Progenitor cell of endocrine pancreas (in vitro differentiated cells): ENCODE data around the gene CBFA2T3. TPM values are rescaled to one million over a fixed set of nuclear protein-coding genes. Genes with fewer than 3 reads are reported as not detected.

Experiments
- DNase-seq: peaks from one replicate; pipeline ENCODE4 v3.0.0; 2021; ENCODE audit warnings: low spot score; ENCODE audit not compliant: unreplicated experiment
- H3K27ac Mint-ChIP-seq: 2 replicates; pipeline ENCODE4 v1.8.0; 2021; ENCODE audit warnings: mild to moderate bottlenecking, moderate library complexity, mixed read lengths
- H3K27me3 Mint-ChIP-seq: 2 replicates; pipeline ENCODE4 v1.8.0; 2021; ENCODE audit warnings: mixed read lengths
- H3K36me3 Mint-ChIP-seq: 2 replicates; pipeline ENCODE4 v1.8.0; 2022; ENCODE audit warnings: mixed read lengths; ENCODE audit not compliant: insufficient read depth
- H3K4me1 Mint-ChIP-seq: 2 replicates; pipeline ENCODE4 v1.8.0; 2021; ENCODE audit warnings: low read depth, mixed read lengths
- H3K4me3 Mint-ChIP-seq: 2 replicates; pipeline ENCODE4 v1.8.0; 2021; ENCODE audit warnings: low read depth, mild to moderate bottlenecking, moderate library complexity, mixed read lengths
- H3K9me3 Mint-ChIP-seq: 2 replicates; pipeline ENCODE4 v1.8.0; 2021; ENCODE audit warnings: low read depth, mixed read lengths
- CTCF ChIP-seq: fragments of 200-600 bp; sonication (generic); IDR thresholded peaks from one replicate; pipeline ENCODE4 v1.5.0; 2021; ENCODE audit warnings: antibody characterized with exemption, mild to moderate bottlenecking; ENCODE audit not compliant: unreplicated experiment
- total RNA-seq: library from RNA; stranded (reverse); gene quantifications from 2 replicates; pipeline ENCODE4 v1.2.1, GENCODE V29; 2021

The CBFA2T3 gene
- total RNA-seq, 1 donor from 2014 or later = 12.9 TPM

GRCh38 chr16:88900662-88901052, 76.3 kb downstream of the CBFA2T3 start:
- no peak for DNase-seq
- Mint-ChIP-seq H3K4me3 (no peak overlapping the region), H3K9me3 (no peaks in the 10 kb centered on the region), H3K27ac (no peak overlapping the region), H3K27me3 (no peaks in the 10 kb centered on the region), H3K36me3 (no peaks in the 10 kb centered on the region), H3K4me1 (no peaks in the 10 kb centered on the region)
- TF ChIP-seq CTCF = no peak

GRCh38 chr16:88899901-88900661, 76.9 kb downstream of the CBFA2T3 start:
- H3K4me1 Mint-ChIP-seq = no peaks in the 10 kb centered on the region

GRCh38 chr16:88897696-88898425, 79.1 kb downstream of the CBFA2T3 start:
- Mint-ChIP-seq H3K36me3 (no peaks in the 10 kb centered on the region), H3K4me3 (no peak overlapping the region), H3K27me3 (no peaks in the 10 kb centered on the region), H3K27ac (no peak overlapping the region), H3K9me3 (no peaks in the 10 kb centered on the region), H3K4me1 (no peaks in the 10 kb centered on the region)
- DNase-seq = no peak
- TF ChIP-seq CTCF = no peak

More at GRCh38 chr16:88899901-88900661, 76.9 kb downstream of the CBFA2T3 start:
- H3K36me3 Mint-ChIP-seq = no peaks in the 10 kb centered on the region
- no peaks in the 10 kb centered on the region for H3K9me3 Mint-ChIP-seq
- TF ChIP-seq CTCF = no peak
- no peak for DNase-seq
- no peak overlapping the region for H3K4me3 Mint-ChIP-seq
- H3K27ac Mint-ChIP-seq = no peak overlapping the region
- no peaks in the 10 kb centered on the region for H3K27me3 Mint-ChIP-seq

- no peaks in the 10 kb centered on the region for H3K9me3 Mint-ChIP-seq
- no peak for DNase-seq
These were observed 80.6 kb downstream of the CBFA2T3 start for GRCh38 chr16:88896238-88897070.

More at GRCh38 chr16:88896238-88897070, 80.6 kb downstream of the CBFA2T3 start:
- no peak overlapping the region for H3K27ac Mint-ChIP-seq
- TF ChIP-seq CTCF = no peak
- no peaks in the 10 kb centered on the region for H3K4me1 Mint-ChIP-seq
- H3K27me3 Mint-ChIP-seq = no peaks in the 10 kb centered on the region
- no peaks in the 10 kb centered on the region for H3K36me3 Mint-ChIP-seq
- no peak overlapping the region for H3K4me3 Mint-ChIP-seq
